IMR-90 (cell line): ENCODE data around the gene JADE2. TPM values are rescaled to one million over a fixed set of nuclear protein-coding genes. Genes with fewer than 3 reads are reported as not detected.
"Not testable (repeated sequence)": the region's sequence is repeated elsewhere in the genome, so short reads cannot be mapped to it uniquely, and the experiment has no call there.

Source experiments
- ATAC-seq: fragments of 200-7000 bp; cut with Tn5 transposase; 2 replicates; pipeline ENCODE4 v1.9.1; 2020; ENCODE audit warnings: low read depth, mild to moderate bottlenecking, moderate library complexity
- BruUV-seq: library from RNA; stranded (reverse); fragments of 400-500 nt; replicated peaks from 2 replicates; lab custom pipeline; 2021; lab: Mats Ljungman, UMichigan
- CTCF ChIA-PET: fragments of 300-600 bp; formaldehyde crosslinking; extraction: SDS; loops from one replicate; lab custom pipeline; 2021; ENCODE audit warnings: antibody characterized with exemption; lab: Yijun Ruan, JAX
- POLR2A ChIA-PET: fragments of 300-600 bp; sonication (Branson Sonifier 250); formaldehyde crosslinking; loops from one replicate; lab custom pipeline; 2022; ENCODE audit warnings: antibody characterized with exemption; ENCODE audit not compliant: unreplicated experiment; lab: Charles Lee
- DNase-seq: peaks from one replicate; pipeline ENCODE4 v3.0.0; 2013
- H2AFZ ChIP-seq: replicated peaks from 2 replicates; pipeline ENCODE3; 2013; ENCODE audit warnings: low read length, mild to moderate bottlenecking; ENCODE audit not compliant: poor library complexity
- H2AK5ac ChIP-seq: 2 replicates; pipeline ENCODE4 v1.6.1; 2013; ENCODE audit warnings: low read depth, low read length, inconsistent platforms
- H2AK9ac ChIP-seq: replicated peaks from 2 replicates; pipeline ENCODE3; 2013; ENCODE audit warnings: mild to moderate bottlenecking, low read depth, low read length, moderate library complexity; ENCODE audit not compliant: poor library complexity
- H2BK120ac ChIP-seq: 2 replicates; pipeline ENCODE4 v1.6.1; 2013; ENCODE audit warnings: low read depth, low read length, inconsistent platforms
- H2BK15ac ChIP-seq: 3 replicates; pipeline ENCODE4 v1.6.1; 2013; ENCODE audit warnings: low read depth, low read length, inconsistent platforms
- H2BK20ac ChIP-seq: 2 replicates; pipeline ENCODE4 v1.6.1; 2013; ENCODE audit warnings: low read depth, mild to moderate bottlenecking, inconsistent platforms, low read length, moderate library complexity
- H2BK5ac ChIP-seq: 2 replicates; pipeline ENCODE4 v1.6.1; 2013; ENCODE audit warnings: mild to moderate bottlenecking, low read depth, low read length, inconsistent platforms; ENCODE audit not compliant: poor library complexity, severe bottlenecking
- H3K14ac ChIP-seq: replicated peaks from 2 replicates; pipeline ENCODE4 v1.6.1; 2013; ENCODE audit warnings: low read depth, low read length, inconsistent platforms
- H3K18ac ChIP-seq: 2 replicates; pipeline ENCODE4 v1.6.1; 2013; ENCODE audit warnings: low read depth, low read length, control low read depth
- H3K23ac ChIP-seq: 2 replicates; pipeline ENCODE4 v1.6.1; 2013; ENCODE audit warnings: low read depth, low read length, inconsistent platforms
- H3K27ac ChIP-seq: 2 replicates; pipeline ENCODE4 v1.5.1; 2013; ENCODE audit warnings: mild to moderate bottlenecking, control low read depth, low read length; ENCODE audit not compliant: insufficient read depth
- H3K27me3 ChIP-seq: 2 replicates; pipeline ENCODE4 v1.6.1; 2013; ENCODE audit warnings: low read length; ENCODE audit not compliant: control insufficient read depth, insufficient read depth
- H3K36me3 ChIP-seq: 2 replicates; pipeline ENCODE4 v1.6.1; 2013; ENCODE audit warnings: low read length, mixed read lengths; ENCODE audit not compliant: control insufficient read depth, insufficient read depth
- H3K4ac ChIP-seq: 2 replicates; pipeline ENCODE4 v1.6.1; 2013; ENCODE audit warnings: low read depth, low read length, inconsistent platforms
- H3K4me1 ChIP-seq: 2 replicates; pipeline ENCODE4 v1.6.1; 2013; ENCODE audit warnings: low read length, mixed read lengths; ENCODE audit not compliant: control insufficient read depth, insufficient read depth
- H3K4me2 ChIP-seq: 2 replicates; pipeline ENCODE4 v1.6.1; 2013; ENCODE audit warnings: low read depth, mild to moderate bottlenecking, control low read depth, low read length, moderate library complexity
- H3K4me3 ChIP-seq: 2 replicates; pipeline ENCODE4 v1.5.1; 2013; ENCODE audit warnings: low read depth, mild to moderate bottlenecking, control low read depth, low read length, moderate library complexity; ENCODE audit not compliant: insufficient read depth
- H3K56ac ChIP-seq: 2 replicates; pipeline ENCODE4 v1.6.1; 2013; ENCODE audit warnings: low read length, inconsistent platforms; ENCODE audit not compliant: insufficient read depth; ENCODE audit errors: extremely low read depth
- H3K79me1 ChIP-seq, 2 experiments: 2 replicates each; pipeline ENCODE4 v1.6.1; 2013; ENCODE audit warnings: low read length in 2 of 2, inconsistent platforms in 1 of 2, low read depth in 1 of 2
- H3K9ac ChIP-seq: 2 replicates; pipeline ENCODE4 v1.6.1; 2013; ENCODE audit warnings: low read depth, low read length, control low read depth
- H3K9me1 ChIP-seq: 2 replicates; pipeline ENCODE4 v1.6.1; 2013; ENCODE audit warnings: low read length, inconsistent platforms; ENCODE audit not compliant: insufficient read depth
- H3K9me3 ChIP-seq: 2 replicates; pipeline ENCODE4 v1.6.1; 2013; ENCODE audit warnings: low read length; ENCODE audit not compliant: control insufficient read depth, insufficient read depth
- H4K20me1 ChIP-seq: 2 replicates; pipeline ENCODE4 v1.6.1; 2013; ENCODE audit warnings: low read length, inconsistent platforms; ENCODE audit not compliant: insufficient read depth
- H4K5ac ChIP-seq: 2 replicates; pipeline ENCODE4 v1.6.1; 2013; ENCODE audit warnings: mild to moderate bottlenecking, low read depth, low read length, control low read depth
- H4K8ac ChIP-seq, 2 experiments: 2 replicates each; pipeline ENCODE4 v1.6.1; 2013; ENCODE audit warnings: low read depth in 2 of 2, low read length in 2 of 2, control low read depth in 1 of 2, inconsistent platforms in 1 of 2
- H4K91ac ChIP-seq: 2 replicates; pipeline ENCODE4 v1.6.1; 2013; ENCODE audit warnings: low read depth, low read length, inconsistent platforms; ENCODE audit not compliant: insufficient read depth
- WGBS, 2 experiments: methylation state at CpG; one replicate each; pipeline versions ENCODE4 v1.1.5 to v1.1.7; 2013; ENCODE audit warnings: missing lambda C conversion rate in 2 of 2; ENCODE audit not compliant: insufficient read length in 1 of 2; ENCODE audit errors: extremely low coverage in 2 of 2; 5-methylcytosine and 5-hydroxymethylcytosine counted together
- dilution Hi-C: fragments of 300-500 bp; cut with HindIII; formaldehyde crosslinking; loops from one replicate; pipeline ENCODE4 v1.14.3; 2018; ENCODE audit warnings: low sequenced_read_pairs; ENCODE audit not compliant: unreplicated experiment
- in situ Hi-C: fragments of 300-500 bp; cut with MboI; formaldehyde crosslinking; loops from 3 replicates; pipeline ENCODE4 v1.14.3; 2019; ENCODE audit warnings: low sequenced_read_pairs, inconsistent platforms, mixed read lengths
- intact Hi-C: fragments of 100-400 bp; cut with micrococcal nuclease; formaldehyde crosslinking; loops from 2 replicates; pipeline ENCODE4 v1.10.0; 2022
- polyA plus RNA-seq, 3 experiments: library from polyadenylated mRNA; depleted of rRNA; stranded (reverse); fragments of >200 nt; gene quantifications; 2 replicates each; pipeline ENCODE4 v1.2.3, GENCODE V29; 2012; ENCODE audit warnings: low replicate concordance in 1 of 3
- total RNA-seq: library from RNA; depleted of rRNA; stranded (reverse); fragments of >200 nt; gene quantifications from 2 replicates; pipeline ENCODE4 v1.2.3, GENCODE V29; 2012

Gene JADE2
- total and polyA plus RNA-seq, 2 of the 4 experiments (the other 2 are of a cell fraction) = 13.3 to 14.9 TPM

DNA sequence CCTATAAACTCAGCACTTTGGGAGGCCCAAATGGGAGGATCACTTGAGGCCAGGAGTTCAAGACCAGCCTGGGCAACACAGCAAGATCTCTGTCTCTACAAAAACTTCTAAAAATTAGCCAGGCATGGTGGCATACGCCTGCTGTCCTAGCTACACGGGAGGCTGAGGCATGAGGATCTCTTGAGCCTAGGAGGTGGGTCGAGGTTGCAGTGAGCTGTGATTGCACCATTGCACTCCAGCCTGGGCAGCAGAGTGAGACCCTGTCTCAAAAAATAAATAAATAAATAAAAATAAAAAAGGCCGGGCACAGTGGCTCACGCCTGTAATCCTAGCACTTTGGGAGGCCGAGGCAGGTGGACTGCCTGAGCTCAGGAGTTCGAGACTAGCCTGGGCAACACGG, 8.5 kb upstream of the JADE2 start:
- CTCF ChIA-PET, H4K8ac ChIP-seq: not testable (repeated sequence)
- POLR2A ChIA-PET = interaction anchor here (0.5 kb wide), 1 partner anchor 8 kb away, joined by 6 read pairs; no protein-coding TSS in a partner anchor

More for the DNA sequence above, 8.5 kb upstream of the JADE2 start:
- H3K23ac ChIP-seq, H3K9me1 ChIP-seq, H2BK120ac ChIP-seq, H4K5ac ChIP-seq, H2BK5ac ChIP-seq, H4K91ac ChIP-seq, H3K9ac ChIP-seq, BruUV-seq, H3K4me1 ChIP-seq, H2AK5ac ChIP-seq, H3K4me3 ChIP-seq, ATAC-seq, H2AFZ ChIP-seq, H3K56ac ChIP-seq, DNase-seq, H3K79me1 ChIP-seq, H3K4ac ChIP-seq, H4K20me1 ChIP-seq, H3K18ac ChIP-seq, H3K9me3 ChIP-seq, dilution Hi-C loops, H2BK20ac ChIP-seq, H2AK9ac ChIP-seq, intact Hi-C loops, H3K27me3 ChIP-seq, H2BK15ac ChIP-seq, H3K14ac ChIP-seq, H3K27ac ChIP-seq, H3K4me2 ChIP-seq, in situ Hi-C loops, H3K36me3 ChIP-seq: not testable (repeated sequence)
- no CpG with 5 or more reads among the region's 8 CpGs for WGBS, 2 experiments
